ENCODE results near the gene AARS2.
A peak's percentile ranks its signal among the peaks of the same experiment; 100 is the strongest.

Gene AARS2

DNA sequence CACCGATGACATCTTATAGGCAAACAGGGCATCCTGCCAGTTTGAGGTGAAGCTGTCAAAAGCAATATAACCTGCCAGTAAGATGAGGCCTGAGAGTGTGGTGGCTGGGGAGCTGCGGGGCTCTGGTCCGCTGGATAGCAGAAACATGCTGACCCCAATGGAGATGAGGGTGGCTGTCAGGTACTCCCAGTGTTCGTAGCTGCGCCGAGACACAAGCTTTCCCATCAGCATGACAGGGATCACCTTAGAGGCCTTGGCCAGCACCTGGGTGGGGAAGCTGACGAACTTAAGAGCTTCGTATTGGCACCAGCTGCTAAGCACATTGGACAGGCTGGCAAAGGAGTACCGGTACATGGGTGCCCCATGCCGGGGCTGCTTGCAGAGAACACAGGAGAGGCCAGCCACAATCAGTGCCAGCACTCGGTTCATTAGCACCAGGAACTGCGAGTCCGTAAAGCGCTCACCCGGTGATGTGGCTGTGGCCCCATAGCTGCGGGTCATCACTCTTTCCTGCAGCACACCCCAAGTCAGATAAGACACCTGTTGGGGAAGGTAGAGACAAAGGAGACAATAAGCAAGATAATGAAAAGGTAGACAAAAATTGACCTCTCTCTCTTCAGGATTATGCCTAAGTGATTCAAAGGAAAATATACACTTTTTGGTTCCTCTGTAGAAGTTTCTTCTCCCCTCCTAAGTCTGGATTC is 57.9 kb downstream of the AARS2 start:
- no peaks in the 10 kb centered on the region for H3K27me3 Mint-ChIP-seq
- no peaks in the 10 kb centered on the region for H3K9me3 Mint-ChIP-seq
- peak overlapping the region; percentile 16 for H3K27ac Mint-ChIP-seq
- H3K36me3 Mint-ChIP-seq (ENCODE audit: low read depth), result peaks cover 97% of the 10 kb centered on the region
- intact Hi-C loops (cut with micrococcal nuclease), result no loop called here
- H3K4me1 Mint-ChIP-seq (ENCODE audit: low read depth), result peaks cover 81% of the 10 kb centered on the region
- no peak overlapping the region for H3K4me3 Mint-ChIP-seq

- intact Hi-C loops (cut with micrococcal nuclease), result no loop called here
- peaks cover 81% of the 10 kb centered on the region for H3K4me1 Mint-ChIP-seq (ENCODE audit: low read depth)
- peaks cover 97% of the 10 kb centered on the region for H3K36me3 Mint-ChIP-seq (ENCODE audit: low read depth)
- H3K27me3 Mint-ChIP-seq, result no peaks in the 10 kb centered on the region
- H3K9me3 Mint-ChIP-seq, result no peaks in the 10 kb centered on the region
- H3K27ac Mint-ChIP-seq, result no peak overlapping the region
- H3K4me3 Mint-ChIP-seq, result no peak overlapping the region
Observed at GRCh38 chr6:44254191-44255104, 58.7 kb downstream of the AARS2 start.

DNA sequence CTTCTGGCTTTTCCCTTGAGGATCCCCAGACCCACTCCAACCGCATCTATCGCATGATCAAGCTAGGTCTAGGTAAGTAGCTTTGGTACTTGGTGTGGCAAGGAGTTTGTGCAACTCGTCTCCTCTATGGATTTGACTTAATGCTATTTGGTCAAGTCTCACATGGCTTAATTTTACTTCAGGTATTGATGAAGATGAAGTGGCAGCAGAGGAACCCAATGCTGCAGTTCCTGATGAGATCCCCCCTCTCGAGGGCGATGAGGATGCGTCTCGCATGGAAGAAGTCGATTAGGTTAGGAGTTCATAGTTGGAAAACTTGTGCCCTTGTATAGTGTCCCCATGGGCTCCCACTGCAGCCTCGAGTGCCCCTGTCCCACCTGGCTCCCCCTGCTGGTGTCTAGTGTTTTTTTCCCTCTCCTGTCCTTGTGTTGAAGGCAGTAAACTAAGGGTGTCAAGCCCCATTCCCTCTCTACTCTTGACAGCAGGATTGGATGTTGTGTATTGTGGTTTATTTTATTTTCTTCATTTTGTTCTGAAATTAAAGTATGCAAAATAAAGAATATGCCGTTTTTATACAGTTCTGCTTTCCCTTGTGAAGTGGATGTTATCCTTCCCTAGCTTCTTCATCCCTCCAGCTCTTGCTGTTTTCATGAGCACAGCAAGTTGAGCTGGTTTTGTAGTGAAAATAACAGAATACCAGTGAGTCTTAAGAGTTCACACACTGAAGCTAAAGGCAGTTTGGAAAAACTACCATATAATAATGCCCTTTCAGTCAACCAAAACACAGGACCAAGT is 59.6 kb downstream of the AARS2 start:
- Mint-ChIP-seq H3K4me1 (ENCODE audit: low read depth) (peaks cover 83% of the 10 kb centered on the region), H3K9me3 (no peaks in the 10 kb centered on the region), H3K36me3 (ENCODE audit: low read depth) (peaks cover 97% of the 10 kb centered on the region), H3K27me3 (no peaks in the 10 kb centered on the region), H3K27ac (no peak overlapping the region), H3K4me3 (no peak overlapping the region)
- intact Hi-C loops (cut with micrococcal nuclease), result loop anchor here (1.0 kb wide), 1 partner anchor 81 kb away; no protein-coding TSS in a partner anchor

DNA sequence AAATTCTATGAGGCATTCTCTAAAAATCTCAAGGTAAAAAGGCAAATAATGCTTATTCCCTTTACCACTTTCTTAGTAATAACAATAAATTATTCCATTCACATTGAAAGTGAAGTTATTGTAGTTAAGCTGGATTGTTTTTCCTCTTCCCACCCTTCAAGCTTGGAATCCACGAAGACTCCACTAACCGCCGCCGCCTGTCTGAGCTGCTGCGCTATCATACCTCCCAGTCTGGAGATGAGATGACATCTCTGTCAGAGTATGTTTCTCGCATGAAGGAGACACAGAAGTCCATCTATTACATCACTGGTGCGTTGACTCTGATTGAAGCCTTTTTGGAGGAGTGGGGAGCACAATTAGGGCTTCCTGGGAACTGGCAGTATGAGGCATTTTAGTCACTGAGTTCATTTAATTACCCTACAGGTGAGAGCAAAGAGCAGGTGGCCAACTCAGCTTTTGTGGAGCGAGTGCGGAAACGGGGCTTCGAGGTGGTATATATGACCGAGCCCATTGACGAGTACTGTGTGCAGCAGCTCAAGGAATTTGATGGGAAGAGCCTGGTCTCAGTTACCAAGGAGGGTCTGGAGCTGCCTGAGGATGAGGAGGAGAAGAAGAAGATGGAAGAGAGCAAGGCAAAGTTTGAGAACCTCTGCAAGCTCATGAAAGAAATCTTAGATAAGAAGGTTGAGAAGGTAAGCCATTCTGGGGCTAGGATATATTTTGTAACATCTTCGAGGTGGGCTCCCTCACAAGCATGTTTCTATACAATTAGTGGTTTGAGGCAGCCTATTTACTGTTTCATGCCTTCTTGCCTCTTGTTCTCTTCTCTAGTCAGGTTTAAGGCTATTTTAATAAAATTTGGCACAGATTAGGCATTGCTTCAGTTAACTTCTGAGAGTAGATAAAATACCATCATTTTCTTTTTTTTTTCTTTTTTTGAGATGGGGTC is 61.3 kb downstream of the AARS2 start:
- no peak overlapping the region for H3K27ac Mint-ChIP-seq
- peaks cover 77% of the 10 kb centered on the region for H3K4me1 Mint-ChIP-seq (ENCODE audit: low read depth)
- peaks cover 99% of the 10 kb centered on the region for H3K36me3 Mint-ChIP-seq (ENCODE audit: low read depth)
- no peaks in the 10 kb centered on the region for H3K9me3 Mint-ChIP-seq
- H3K4me3 Mint-ChIP-seq, result no peak overlapping the region
- intact Hi-C loops (cut with micrococcal nuclease), result no loop called here
- H3K27me3 Mint-ChIP-seq, result no peaks in the 10 kb centered on the region

- Mint-ChIP-seq H3K4me1 (ENCODE audit: low read depth) (peaks cover 71% of the 10 kb centered on the region), H3K4me3 (no peak overlapping the region), H3K9me3 (no peaks in the 10 kb centered on the region), H3K27me3 (no peaks in the 10 kb centered on the region), H3K36me3 (ENCODE audit: low read depth) (peaks cover 96% of the 10 kb centered on the region), H3K27ac (no peak overlapping the region)
- intact Hi-C loops (cut with micrococcal nuclease), result no loop called here
Observed at GRCh38 chr6:44250718-44251123, 62.4 kb downstream of the AARS2 start.

GRCh38 chr6:44250067-44250717 is 63.0 kb downstream of the AARS2 start:
- no peak overlapping the region for H3K27ac Mint-ChIP-seq
- H3K9me3 Mint-ChIP-seq, result no peaks in the 10 kb centered on the region
- H3K27me3 Mint-ChIP-seq, result no peaks in the 10 kb centered on the region
- H3K4me1 Mint-ChIP-seq (ENCODE audit: low read depth), result peaks cover 71% of the 10 kb centered on the region
- H3K4me3 Mint-ChIP-seq, result no peak overlapping the region
- H3K36me3 Mint-ChIP-seq (ENCODE audit: low read depth), result peaks cover 91% of the 10 kb centered on the region
- intact Hi-C loops (cut with micrococcal nuclease), result no loop called here

Data from dendritic cell treated with granulocyte-macrophage colony-stimulating factor and Interleukin-4, amounts not matched to agents 40 ng/mL and 50 ng/mL, for 4 days (primary cell).